ENCODE data around the gene KIAA1586.
A peak's percentile ranks its signal among the peaks of the same experiment; 100 is the strongest.
"Not testable (repeated sequence)": the region's sequence is repeated elsewhere in the genome, so short reads cannot be mapped to it uniquely, and the experiment has no call there.

KIAA1586 gene

GRCh38 chr6:57074383-57074782 lies 27.9 kb downstream of the KIAA1586 start:
- Histone ChIP-seq H3K4me3 (ENCODE audit: insufficient read depth, low read depth, low read length) (no peak overlapping the region), H3K36me3 (ENCODE audit: control insufficient read depth, insufficient read depth, low read length) (no peaks in the 10 kb centered on the region), H3K9me3 (ENCODE audit: control insufficient read depth, low read length) (no peaks in the 10 kb centered on the region), H3K27me3 (ENCODE audit: control insufficient read depth, insufficient read depth, low read length, poor library complexity, severe bottlenecking) (no peaks in the 10 kb centered on the region), H3K27ac (ENCODE audit: insufficient read depth, low read depth, low read length, poor library complexity, severe bottlenecking) (no peak overlapping the region), H3K4me1 (ENCODE audit: control insufficient read depth, insufficient read depth, low read length) (no peaks in the 10 kb centered on the region)
- 72 to 76% methylated on average over 8 of the region's 8 CpGs for WGBS, 2 experiments

GRCh38 chr6:57075092-57075491 lies 28.6 kb downstream of the KIAA1586 start:
- no peaks in the 10 kb centered on the region for H3K4me1 ChIP-seq (ENCODE audit: control insufficient read depth, insufficient read depth, low read length)
- H3K4me3 ChIP-seq (ENCODE audit: insufficient read depth, low read depth, low read length): no peak overlapping the region
- no peak overlapping the region for H3K27ac ChIP-seq (ENCODE audit: insufficient read depth, low read depth, low read length, poor library complexity, severe bottlenecking)
- no peaks in the 10 kb centered on the region for H3K27me3 ChIP-seq (ENCODE audit: control insufficient read depth, insufficient read depth, low read length, poor library complexity, severe bottlenecking)
- H3K36me3 ChIP-seq (ENCODE audit: control insufficient read depth, insufficient read depth, low read length): no peaks in the 10 kb centered on the region
- H3K9me3 ChIP-seq (ENCODE audit: control insufficient read depth, low read length): no peaks in the 10 kb centered on the region

GRCh38 chr6:57078531-57079207 lies 32.2 kb downstream of the KIAA1586 start:
- Histone ChIP-seq H3K27ac (ENCODE audit: insufficient read depth, low read depth, low read length, poor library complexity, severe bottlenecking) (no peak overlapping the region), H3K27me3 (ENCODE audit: control insufficient read depth, insufficient read depth, low read length, poor library complexity, severe bottlenecking) (no peaks in the 10 kb centered on the region), H3K4me1 (ENCODE audit: control insufficient read depth, insufficient read depth, low read length) (no peaks in the 10 kb centered on the region), H3K36me3 (ENCODE audit: control insufficient read depth, insufficient read depth, low read length) (no peaks in the 10 kb centered on the region), H3K4me3 (ENCODE audit: insufficient read depth, low read depth, low read length) (no peak overlapping the region), H3K9me3 (ENCODE audit: control insufficient read depth, low read length) (no peaks in the 10 kb centered on the region)
- 90 to 100% methylated on average over 1 of the region's 1 CpG for WGBS, 2 experiments

- H3K27me3 ChIP-seq (ENCODE audit: control insufficient read depth, insufficient read depth, low read length, poor library complexity, severe bottlenecking): no peaks in the 10 kb centered on the region
- peaks cover 8% of the 10 kb centered on the region for H3K4me1 ChIP-seq (ENCODE audit: control insufficient read depth, insufficient read depth, low read length)
- no peak overlapping the region for H3K4me3 ChIP-seq (ENCODE audit: insufficient read depth, low read depth, low read length)
- H3K27ac ChIP-seq (ENCODE audit: insufficient read depth, low read depth, low read length, poor library complexity, severe bottlenecking): no peak overlapping the region
- WGBS, 2 experiments: 93% methylated on average over 1 of the region's 2 CpGs
- no peaks in the 10 kb centered on the region for H3K9me3 ChIP-seq (ENCODE audit: control insufficient read depth, low read length)
- no peaks in the 10 kb centered on the region for H3K36me3 ChIP-seq (ENCODE audit: control insufficient read depth, insufficient read depth, low read length)
Measured at GRCh38 chr6:57085471-57085870, 39.0 kb downstream of the KIAA1586 start.

GRCh38 chr6:57086843-57087242 lies 40.4 kb downstream of the KIAA1586 start:
- Histone ChIP-seq H3K36me3 (ENCODE audit: control insufficient read depth, insufficient read depth, low read length) (no peaks in the 10 kb centered on the region), H3K27ac (ENCODE audit: insufficient read depth, low read depth, low read length, poor library complexity, severe bottlenecking) (no peak overlapping the region), H3K27me3 (ENCODE audit: control insufficient read depth, insufficient read depth, low read length, poor library complexity, severe bottlenecking) (no peaks in the 10 kb centered on the region), H3K4me1 (ENCODE audit: control insufficient read depth, insufficient read depth, low read length) (peaks cover 9% of the 10 kb centered on the region), H3K9me3 (ENCODE audit: control insufficient read depth, low read length) (no peaks in the 10 kb centered on the region), H3K4me3 (ENCODE audit: insufficient read depth, low read depth, low read length) (no peak overlapping the region)
- WGBS, 2 experiments: 81 to 83% methylated on average over 1 of the region's 1 CpG

- no peaks in the 10 kb centered on the region for H3K27me3 ChIP-seq (ENCODE audit: control insufficient read depth, insufficient read depth, low read length, poor library complexity, severe bottlenecking)
- H3K4me1 ChIP-seq (ENCODE audit: control insufficient read depth, insufficient read depth, low read length): peaks cover 19% of the 10 kb centered on the region
- 83 to 87% methylated on average over 1 to 3 of the region's 4 CpGs for WGBS, 2 experiments
- H3K27ac ChIP-seq (ENCODE audit: insufficient read depth, low read depth, low read length, poor library complexity, severe bottlenecking): no peak overlapping the region
- H3K4me3 ChIP-seq (ENCODE audit: insufficient read depth, low read depth, low read length): no peak overlapping the region
- no peaks in the 10 kb centered on the region for H3K9me3 ChIP-seq (ENCODE audit: control insufficient read depth, low read length)
- H3K36me3 ChIP-seq (ENCODE audit: control insufficient read depth, insufficient read depth, low read length): no peaks in the 10 kb centered on the region
Measured at GRCh38 chr6:57087916-57088315, 41.4 kb downstream of the KIAA1586 start.

- H3K27me3 ChIP-seq (ENCODE audit: control insufficient read depth, insufficient read depth, low read length, poor library complexity, severe bottlenecking): no peaks in the 10 kb centered on the region
- peak overlapping the region; percentile 56 for H3K4me3 ChIP-seq (ENCODE audit: insufficient read depth, low read depth, low read length)
- peaks cover 20% of the 10 kb centered on the region for H3K4me1 ChIP-seq (ENCODE audit: control insufficient read depth, insufficient read depth, low read length)
- 50 to 92% methylated on average over 1 of the region's 3 CpGs for WGBS, 2 experiments
- H3K27ac ChIP-seq (ENCODE audit: insufficient read depth, low read depth, low read length, poor library complexity, severe bottlenecking): no peak overlapping the region
- H3K36me3 ChIP-seq (ENCODE audit: control insufficient read depth, insufficient read depth, low read length): no peaks in the 10 kb centered on the region
- H3K9me3 ChIP-seq (ENCODE audit: control insufficient read depth, low read length): no peaks in the 10 kb centered on the region
Measured at GRCh38 chr6:57089265-57089664, 42.8 kb downstream of the KIAA1586 start.

GRCh38 chr6:57089687-57090457 lies 43.4 kb downstream of the KIAA1586 start, which contains the start of gene ZNF451:
Gene ZNF451 (plus strand): TSS chr6:57090188. CDS start chr6:57090254, 66 bp downstream.
- Histone ChIP-seq H3K27ac (ENCODE audit: insufficient read depth, low read depth, low read length, poor library complexity, severe bottlenecking) (peak within 1 kb of the TSS; percentile 74), H3K4me1 (ENCODE audit: control insufficient read depth, insufficient read depth, low read length) (peaks cover 20% of the 10 kb centered on the region), H3K9me3 (ENCODE audit: control insufficient read depth, low read length) (no peaks in the 10 kb centered on the region), H3K27me3 (ENCODE audit: control insufficient read depth, insufficient read depth, low read length, poor library complexity, severe bottlenecking) (no peaks in the 10 kb centered on the region), H3K36me3 (ENCODE audit: control insufficient read depth, insufficient read depth, low read length) (no peaks in the 10 kb centered on the region), H3K4me3 (ENCODE audit: insufficient read depth, low read depth, low read length) (peak within 1 kb of the TSS; percentile 56)
- WGBS, 2 experiments: 1% methylated on average over 45 to 46 of the region's 58 CpGs

GRCh38 chr6:57090458-57091067 lies 44.1 kb downstream of the KIAA1586 start:
- not testable (repeated sequence) for H3K9me3 ChIP-seq (ENCODE audit: control insufficient read depth, low read length); H3K36me3 ChIP-seq (ENCODE audit: control insufficient read depth, insufficient read depth, low read length); H3K27ac ChIP-seq (ENCODE audit: insufficient read depth, low read depth, low read length, poor library complexity, severe bottlenecking); H3K27me3 ChIP-seq (ENCODE audit: control insufficient read depth, insufficient read depth, low read length, poor library complexity, severe bottlenecking)
- WGBS, 2 experiments: no CpG with 5 or more reads among the region's 27 CpGs
- H3K4me3 ChIP-seq (ENCODE audit: insufficient read depth, low read depth, low read length): peak overlapping the region; percentile 56
- peaks cover 20% of the 10 kb centered on the region for H3K4me1 ChIP-seq (ENCODE audit: control insufficient read depth, insufficient read depth, low read length)

- H3K27me3 ChIP-seq (ENCODE audit: control insufficient read depth, insufficient read depth, low read length, poor library complexity, severe bottlenecking); H3K9me3 ChIP-seq (ENCODE audit: control insufficient read depth, low read length); H3K27ac ChIP-seq (ENCODE audit: insufficient read depth, low read depth, low read length, poor library complexity, severe bottlenecking); H3K36me3 ChIP-seq (ENCODE audit: control insufficient read depth, insufficient read depth, low read length): not testable (repeated sequence)
- peak overlapping the region; percentile 23 for H3K4me3 ChIP-seq (ENCODE audit: insufficient read depth, low read depth, low read length)
- 88 to 91% methylated on average over 6 of the region's 7 CpGs for WGBS, 2 experiments
- H3K4me1 ChIP-seq (ENCODE audit: control insufficient read depth, insufficient read depth, low read length): peaks cover 20% of the 10 kb centered on the region
Measured at GRCh38 chr6:57091375-57091774, 44.9 kb downstream of the KIAA1586 start.
